Measurements from ENCODE around the gene ROBO3. TPM values are rescaled to one million over a fixed set of nuclear protein-coding genes. Genes with fewer than 3 reads are reported as not detected.

Gene ROBO3
- total and polyA plus RNA-seq, 2 of the 8 experiments (the other 6 are each of a cell fraction or from before 2014, with no cell fraction given) = 12.1 to 24.6 TPM

- no peak for DNase-seq (ENCODE audit: low read depth in 1 of 2, low spot score in 2 of 2)
- Histone ChIP-seq H2BK5ac (ENCODE audit: low read depth, low read length) (no peak overlapping the region), H3K18ac (ENCODE audit: extremely low read depth, low read length) (no peak overlapping the region), H2BK12ac (ENCODE audit: low read depth, low read length) (no peak overlapping the region), H3K9me3 (ENCODE audit: insufficient read depth in 2 of 2, low read depth in 1 of 2, low read length in 1 of 2) (no peaks in the 10 kb centered on the region), H3K23ac (ENCODE audit: insufficient read length) (no peak overlapping the region), H3K79me2 (ENCODE audit: control insufficient read depth in 1 of 2, insufficient read depth in 2 of 2, low read length in 2 of 2) (no peaks in the 10 kb centered on the region), H3K4me1 (replicated peaks in 1 of 4; ENCODE audit: control insufficient read depth in 3 of 4, insufficient read depth in 4 of 4, low read length in 3 of 4) (peaks cover 0 to 17% (median 9%) of the 10 kb centered on the region in 4 experiments; a peak in 5 of 7 replicates), H3K56ac (replicated peaks; ENCODE audit: insufficient read length, low read depth, low read length) (no peak overlapping the region), H2BK20ac (ENCODE audit: low read length) (no peak overlapping the region), H2BK15ac (ENCODE audit: low read length) (no peak overlapping the region; the same call in 1 of the 2 replicates), H4K91ac (replicated peaks; ENCODE audit: insufficient read length, low read length) (no peak overlapping the region), H3K23me2 (ENCODE audit: low read depth, low read length) (peaks cover 8% of the 10 kb centered on the region; the same call in 1 of the 2 replicates), H4K8ac (ENCODE audit: extremely low read depth, insufficient read depth, low read length) (no peak overlapping the region), H2AK5ac (ENCODE audit: low read depth, low read length) (no peak overlapping the region), H3K27me3 (replicated peaks in 1 of 4; ENCODE audit: control insufficient read depth in 3 of 4, extremely low read depth in 1 of 4, insufficient read depth in 3 of 4, low read length in 3 of 4) (peaks cover 38 to 83% (median 73%) of the 10 kb centered on the region in 4 experiments), H4K20me1 (replicated peaks in 1 of 2; ENCODE audit: control insufficient read depth in 1 of 2, insufficient read depth in 2 of 2, low read length in 2 of 2) (peaks cover 6 to 9% of the 10 kb centered on the region in 2 experiments), H3K9ac (replicated peaks in 1 of 4; ENCODE audit: extremely low read depth in 1 of 4, low read depth in 3 of 4, low read length in 3 of 4) (no peak overlapping the region), H3K14ac (ENCODE audit: insufficient read length) (no peak overlapping the region), H3K27ac (ENCODE audit: low read depth, low read length) (no peak overlapping the region; the same call in 1 of the 2 replicates), H3K36me3 (ENCODE audit: control insufficient read depth in 2 of 4, insufficient read depth in 4 of 4, low read length in 3 of 4) (peaks cover 0 to 4% (median 0%) of the 10 kb centered on the region in 4 experiments; a peak in 1 of 8 replicates), H4K5ac (ENCODE audit: insufficient read length, low read depth, low read length) (no peak overlapping the region), H3K79me1 (ENCODE audit: low read depth, low read length) (no peaks in the 10 kb centered on the region), H3K4me2 (ENCODE audit: insufficient read depth in 1 of 2, low read depth in 2 of 2, low read length in 2 of 2) (no peak overlapping the region), H3K4ac (replicated peaks; ENCODE audit: insufficient read length, low read depth, low read length) (no peak overlapping the region), H3K4me3 (ENCODE audit: extremely low read depth in 1 of 4, insufficient read depth in 2 of 4, low read depth in 3 of 4, low read length in 4 of 4) (no peak overlapping the region), H2AFZ (ENCODE audit: low read length) (no peak overlapping the region), H2BK120ac (replicated peaks; ENCODE audit: low read depth, low read length) (no peak overlapping the region)
- TF ChIP-seq RAD21 (IDR thresholded peaks at IDR 0.05 in 1 of 2, conservative IDR thresholded peaks at IDR 0.05 in 1 of 2; ENCODE audit: low read depth in 2 of 2, low read length in 2 of 2) (peak; percentile 7 to 21; a peak in 1 of 4 replicates), CTCF (IDR thresholded peaks at IDR 0.05; ENCODE audit: control extremely low read depth in 1 of 3, insufficient read depth in 1 of 3, low read depth in 1 of 3, low read length in 3 of 3) (peak in 2 of 3 experiments; percentile 12 to 35; a peak in 3 of 4 replicates), ATF3 (IDR thresholded peaks at IDR 0.05; ENCODE audit: insufficient read depth, low read depth, low read length) (no peak)
- WGBS, 2 experiments (ENCODE audit: extremely low coverage in 1 of 2, insufficient coverage in 1 of 2, insufficient read length in 1 of 2, insufficient replicate concordance in 2 of 2, low coverage in 1 of 2, low lambda C conversion rate in 2 of 2, missing lambda C conversion rate in 1 of 2) = 36% methylated on average over 9 of the region's 9 CpGs; no CpG with 5 or more reads in 1 of the 2 experiments
- CTCF ChIA-PET (ENCODE audit: partially characterized antibody) = interaction anchor here (0.6 to 5.6 kb wide), 4 partner anchors 14 to 45 kb away, joined by 3 to 52 read pairs (median 3); no protein-coding TSS in a partner anchor
- POLR2A ChIA-PET (ENCODE audit: partially characterized antibody) = interaction anchor here (0.8 to 1.5 kb wide), 3 partner anchors 9 to 81 kb away, joined by 3 read pairs; no protein-coding TSS in a partner anchor
- no peak for FAIRE-seq
Measured at GRCh38 chr11:124872741-124873140, 7.5 kb downstream of the ROBO3 start.

All from H1 (cell line).